ENCODE data around the gene TRH.

DNA sequence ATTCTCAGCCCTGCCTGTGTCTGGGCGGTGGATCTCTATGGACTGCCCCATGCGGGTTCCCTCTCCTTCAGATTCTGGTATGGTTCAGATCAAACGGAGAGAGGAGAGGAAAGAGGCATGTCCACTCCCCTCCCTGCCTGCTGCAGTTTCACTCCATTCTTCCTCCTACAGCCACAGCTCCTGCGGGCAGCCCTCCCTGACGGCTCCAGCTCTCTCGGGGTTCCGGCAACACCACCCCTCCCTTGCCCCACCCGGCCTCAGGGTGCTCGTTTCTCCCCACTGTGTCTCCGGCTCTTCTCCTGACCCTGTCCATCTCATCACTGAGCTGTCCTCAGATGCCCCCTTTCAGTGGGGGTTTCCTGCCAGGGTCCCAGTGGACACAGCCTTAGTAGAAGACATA, 13.9 kb downstream of the TRH start:
- TF ChIP-seq CTCF (IDR thresholded peaks at IDR 0.05), result no peak
- no peak for TF ChIP-seq POLR2A (IDR thresholded peaks at IDR 0.05)
- no peak for TF ChIP-seq EP300 (IDR thresholded peaks at IDR 0.05)
